Hematopoietic multipotent progenitor cell treated with erythropoietin and hydrocortisone succinate and interleukin-3 and kit ligand, for 4 days (in vitro differentiated cells): ENCODE results near the gene CDK11B.
"Not testable (repeated sequence)": the region's sequence is repeated elsewhere in the genome, so short reads cannot be mapped to it uniquely, and the experiment has no call there.

Experiments
- DNase-seq: peaks from one replicate; pipeline ENCODE4 v3.0.0-alpha.2; 2015

CDK11B gene

DNA sequence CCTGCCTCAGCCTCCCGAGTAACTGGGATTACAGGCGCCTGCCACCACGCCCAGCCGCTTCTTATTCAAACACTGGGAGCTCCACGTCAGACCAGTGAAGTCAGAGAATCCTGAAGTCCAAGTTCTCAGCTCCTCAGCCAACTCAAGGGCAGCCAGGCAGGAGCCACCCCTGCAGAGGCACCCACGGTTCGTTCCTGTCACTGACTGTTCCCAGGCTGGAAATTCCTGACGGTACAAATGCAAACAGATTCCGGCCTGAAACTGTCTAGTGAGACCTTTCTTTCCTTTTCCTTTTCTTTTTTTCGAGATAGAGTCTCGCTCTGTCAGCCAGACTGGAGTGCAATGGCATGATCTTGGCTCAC, 22.1 kb upstream of the CDK11B start:
- DNase-seq = no peak

DNA sequence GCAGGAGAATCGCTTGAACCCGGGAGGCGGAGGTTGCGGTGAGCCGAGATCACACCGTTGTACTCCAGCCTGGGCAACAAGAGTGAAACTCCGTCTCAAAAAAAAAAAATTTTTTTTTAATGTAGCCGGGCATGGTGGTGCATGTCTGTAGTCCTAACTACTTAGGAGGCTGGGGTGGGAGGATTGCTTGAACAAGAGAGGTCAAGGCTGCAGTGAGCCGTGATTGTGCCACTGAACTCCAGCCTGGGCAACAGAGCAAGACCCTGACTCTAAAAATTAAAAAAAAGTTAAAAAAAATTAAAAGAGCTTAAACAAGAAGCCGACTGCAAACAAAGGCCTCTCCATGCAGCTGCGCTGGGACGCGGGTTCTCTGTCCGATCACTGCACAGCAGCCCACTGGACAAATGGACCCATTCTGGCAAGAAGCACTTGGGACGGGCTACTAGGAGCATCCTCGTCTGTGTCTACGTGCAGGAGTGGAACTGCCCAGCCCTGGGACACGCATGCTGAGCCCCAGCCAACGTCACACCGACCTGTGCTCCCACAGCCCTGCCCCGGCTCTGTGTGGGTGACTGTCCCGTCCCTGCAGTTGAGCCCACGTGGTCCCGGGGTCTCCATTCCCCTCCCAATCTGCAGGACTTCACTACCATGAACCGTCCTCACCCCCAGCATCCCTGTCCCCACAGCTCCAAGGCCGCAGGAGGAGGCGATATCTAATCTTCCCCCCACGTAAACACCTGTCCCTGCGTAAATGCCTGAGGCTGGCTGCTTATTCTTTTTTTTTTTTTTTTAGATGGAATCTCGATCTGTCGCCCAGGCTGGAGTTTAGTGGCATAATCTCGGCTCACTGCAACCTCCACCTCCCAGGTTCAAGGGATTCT, 21.5 kb upstream of the CDK11B start:
- no peak for DNase-seq

DNA sequence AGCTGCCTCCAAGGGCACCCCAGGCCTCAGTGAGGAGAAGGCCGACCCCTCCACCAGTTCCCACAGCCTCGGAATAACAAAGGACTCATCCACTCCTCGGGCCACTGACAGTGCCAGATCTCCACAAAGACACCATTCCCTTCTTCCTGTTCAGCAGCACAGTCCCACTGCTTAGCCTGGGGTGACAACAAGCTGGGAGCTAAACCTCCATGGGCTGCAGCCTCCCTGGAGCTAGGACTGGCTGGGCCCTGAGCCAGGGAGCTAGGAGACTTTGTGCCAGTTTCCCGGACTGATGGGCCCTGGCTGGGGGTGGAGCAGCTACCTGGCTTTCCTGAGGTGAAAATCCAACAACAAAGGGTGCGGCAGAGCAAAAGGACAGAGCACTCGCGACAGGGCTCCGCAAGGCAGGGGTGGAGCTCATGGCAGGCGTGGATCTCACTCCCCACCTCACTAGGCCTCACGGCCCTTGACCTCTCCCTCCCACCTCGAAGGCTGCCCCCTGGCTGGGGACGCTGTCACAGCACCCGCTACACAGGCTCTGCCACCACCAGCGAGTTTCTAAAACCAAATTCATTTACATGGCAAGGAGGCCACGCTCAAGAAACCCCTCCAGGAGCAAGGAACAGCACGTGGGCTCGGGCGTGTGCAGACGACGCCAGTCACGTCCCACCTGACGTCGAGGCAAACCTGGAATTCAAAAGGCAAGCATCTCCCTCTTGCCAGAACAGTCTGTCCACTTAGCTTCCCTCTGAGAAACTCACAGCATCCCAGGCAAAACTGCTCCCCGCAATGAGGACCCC, 20.0 kb upstream of the CDK11B start:
- DNase-seq = peak; percentile 62

DNA sequence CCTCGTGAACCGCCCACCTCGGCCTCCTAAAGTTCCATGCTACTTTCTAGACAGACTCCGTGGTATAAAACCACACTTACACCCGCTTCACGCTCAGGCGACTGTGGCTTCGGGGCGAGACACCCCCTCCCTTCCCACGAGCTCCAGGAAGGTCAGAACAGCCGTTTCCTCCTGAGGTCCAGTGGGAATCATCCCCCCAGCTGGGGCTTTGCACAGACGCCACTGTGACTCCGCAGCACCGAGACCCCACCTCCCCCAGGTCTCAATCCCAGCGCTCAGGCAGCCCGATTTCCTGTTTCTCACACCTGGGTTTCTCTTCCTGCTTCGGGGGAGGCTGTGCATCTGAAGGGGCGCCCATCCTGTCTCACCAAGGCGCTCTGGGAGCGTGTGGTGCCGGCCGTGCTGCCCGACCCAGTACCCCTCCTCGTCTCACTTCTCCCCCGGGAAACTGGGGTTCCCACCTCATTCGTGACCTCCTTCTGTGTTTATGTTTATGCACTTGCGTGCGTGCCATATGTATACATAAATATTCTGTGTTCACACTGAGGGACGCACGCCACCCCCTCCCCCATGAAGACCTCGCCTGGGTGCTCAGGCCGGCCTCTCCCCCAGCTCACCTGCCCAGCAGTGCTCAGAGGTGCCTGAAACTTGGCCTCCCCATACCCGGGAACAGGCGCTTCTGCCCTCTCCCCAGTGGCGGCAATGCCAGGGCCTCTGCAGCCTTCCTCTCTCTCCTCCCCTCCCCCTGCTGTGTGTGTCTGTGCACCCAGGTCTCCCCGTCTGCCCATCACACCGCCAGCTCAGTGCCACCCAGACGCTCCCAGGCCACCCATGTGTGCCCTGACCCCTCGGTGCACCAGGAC, 19.1 kb upstream of the CDK11B start:
- peak; percentile 29 for DNase-seq

DNA sequence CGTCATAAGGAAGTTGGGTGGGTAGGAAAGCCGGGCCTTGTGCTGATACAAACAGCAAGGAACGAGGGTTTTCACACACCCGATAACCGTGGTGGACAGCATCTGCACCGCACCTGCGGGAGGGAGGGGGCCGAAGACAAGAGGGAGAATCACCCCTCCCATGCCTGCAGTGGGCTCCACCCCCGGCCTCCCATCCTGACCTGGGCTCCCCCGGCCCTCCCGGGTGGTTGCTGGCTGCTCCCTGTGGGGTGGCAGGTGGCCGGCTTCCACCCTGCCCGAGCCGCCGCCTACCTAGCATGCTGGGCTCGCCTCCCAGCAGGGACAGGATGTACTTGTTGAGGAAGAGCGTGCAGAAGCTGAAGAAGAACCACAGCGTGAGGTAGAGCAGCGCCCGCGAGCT, 17.3 kb upstream of the CDK11B start:
- not testable (repeated sequence) for DNase-seq

DNA sequence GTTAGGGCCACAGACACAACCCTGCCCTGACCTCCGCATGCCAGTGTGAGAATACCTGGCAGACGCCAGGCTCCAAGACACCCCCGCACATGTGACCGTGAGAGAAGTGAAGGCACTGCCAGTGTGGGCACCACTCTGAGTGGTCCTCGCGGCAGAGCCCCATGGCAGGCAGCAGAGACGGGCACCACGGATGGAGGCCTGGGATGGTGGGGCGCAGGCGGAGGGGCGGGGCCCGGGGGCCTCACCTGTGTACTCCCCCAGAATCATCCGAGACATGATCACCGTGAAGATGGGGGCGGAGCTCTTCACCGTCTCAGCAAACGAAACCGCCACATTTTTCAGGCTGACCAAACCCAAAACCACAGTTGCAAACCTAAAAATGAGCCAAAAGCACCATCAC, 16.4 kb upstream of the CDK11B start:
- DNase-seq = not testable (repeated sequence)

DNA sequence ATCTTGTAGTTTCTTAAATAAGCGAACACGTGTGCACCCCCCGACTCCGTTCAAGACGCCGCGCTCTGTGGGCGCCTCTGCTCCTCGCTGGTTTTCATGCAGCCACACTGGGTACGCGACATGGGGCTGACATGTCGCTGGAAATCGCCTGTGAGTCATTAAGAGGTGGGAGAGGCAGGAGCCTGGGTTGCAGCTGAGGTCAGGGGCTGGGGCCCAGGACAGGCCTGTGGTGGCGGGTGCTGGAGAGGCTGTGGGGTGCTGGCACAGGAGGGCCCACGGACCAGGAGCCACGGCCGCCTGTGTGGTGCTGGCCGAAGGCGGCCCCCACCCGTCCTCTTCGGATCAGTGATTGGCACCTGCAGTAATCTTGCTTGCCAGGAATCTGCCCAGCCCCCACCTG, 16.0 kb upstream of the CDK11B start:
- DNase-seq = not testable (repeated sequence)

DNA sequence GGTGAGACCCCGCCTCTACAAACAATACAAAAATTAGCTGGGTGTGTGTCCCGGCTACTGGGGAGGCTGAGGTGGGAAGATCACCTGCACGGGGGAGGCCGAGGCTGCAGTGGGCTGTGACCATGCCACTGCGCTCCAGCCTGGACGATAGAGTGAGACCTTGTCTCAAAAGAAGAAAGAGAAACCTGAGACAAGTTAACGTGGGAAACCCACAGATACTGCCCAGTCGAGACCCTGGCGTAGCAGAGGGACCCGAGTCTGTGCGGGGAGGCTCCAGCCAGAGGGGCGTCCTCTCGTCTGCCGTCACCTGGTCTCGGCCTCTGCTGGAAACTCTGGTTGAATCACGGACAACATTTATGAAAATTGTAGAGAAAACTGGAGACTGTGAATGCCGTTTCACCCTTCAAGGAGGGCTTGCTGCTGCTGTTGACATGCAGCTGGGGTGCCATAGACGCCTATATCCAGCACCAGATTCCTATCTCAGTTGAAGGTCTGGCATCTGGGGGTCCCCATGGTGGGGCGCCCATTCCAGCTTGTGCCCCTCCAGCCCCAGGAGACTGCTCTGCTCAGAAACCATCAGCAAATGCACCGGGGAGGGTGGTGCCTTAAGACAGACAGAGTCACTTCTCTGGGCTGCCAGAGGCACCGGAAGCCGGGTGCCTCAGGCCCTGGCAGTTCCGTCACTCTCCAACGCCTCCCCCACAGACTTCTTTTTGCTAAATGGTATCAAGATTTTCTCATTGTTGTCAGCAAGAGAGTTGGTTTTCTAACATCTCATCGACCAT, 13.6 kb upstream of the CDK11B start:
- no peak for DNase-seq

DNA sequence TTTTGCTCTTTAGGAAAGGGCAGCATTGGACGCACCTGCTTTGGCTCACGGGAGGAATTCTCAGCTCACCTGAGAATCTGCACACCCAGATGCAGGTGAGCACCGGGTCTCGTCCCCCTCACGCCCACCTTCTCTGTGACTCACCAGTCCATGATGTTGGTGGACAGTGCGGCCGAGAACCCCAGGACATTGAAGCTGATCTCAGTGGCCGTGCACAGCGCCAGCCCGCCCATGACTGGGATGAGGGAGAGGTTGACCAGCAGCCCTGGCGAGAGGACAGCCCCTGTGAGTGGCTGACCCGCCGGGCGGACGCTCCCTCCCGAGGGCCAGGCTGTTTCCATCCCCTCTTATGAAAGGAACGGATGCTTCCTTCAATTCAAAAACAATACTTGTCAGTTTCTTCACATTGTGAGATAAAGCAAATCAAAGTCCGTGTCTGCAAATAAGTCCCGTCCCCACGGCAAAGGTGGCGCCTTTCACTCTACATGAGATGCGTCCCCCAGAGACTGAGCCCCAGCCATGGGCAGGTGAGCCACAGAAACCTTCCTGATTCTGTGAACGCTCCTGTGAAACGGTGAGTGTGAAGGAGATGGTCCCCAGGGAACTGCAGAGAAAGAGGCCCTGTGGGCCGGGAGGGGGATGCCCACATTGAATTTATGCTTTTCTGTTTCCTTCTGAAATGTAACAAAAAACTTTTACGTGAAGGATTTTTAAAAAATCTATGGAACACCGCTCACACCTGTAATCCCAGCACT, 12.7 kb upstream of the CDK11B start:
- no peak for DNase-seq

DNA sequence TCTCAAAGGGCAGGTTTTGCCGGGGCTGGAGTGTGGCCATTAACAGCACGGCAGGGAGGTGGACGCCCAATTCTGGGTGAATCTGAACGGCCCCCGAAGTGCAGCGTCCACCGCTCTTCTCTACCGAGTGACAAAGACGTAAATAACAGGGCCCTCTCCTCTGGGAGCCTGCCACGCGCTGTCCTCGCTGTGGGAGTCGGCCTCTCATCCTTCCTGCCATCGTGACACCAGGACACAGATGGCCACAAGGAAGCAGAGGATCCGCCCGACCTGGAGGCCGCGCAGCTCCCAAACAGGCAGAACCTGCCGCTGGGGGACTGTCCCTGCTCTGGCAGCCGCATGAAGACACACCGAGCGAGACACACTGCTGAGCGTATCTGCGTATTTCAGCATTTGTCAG, 12.1 kb upstream of the CDK11B start:
- DNase-seq = no peak

DNA sequence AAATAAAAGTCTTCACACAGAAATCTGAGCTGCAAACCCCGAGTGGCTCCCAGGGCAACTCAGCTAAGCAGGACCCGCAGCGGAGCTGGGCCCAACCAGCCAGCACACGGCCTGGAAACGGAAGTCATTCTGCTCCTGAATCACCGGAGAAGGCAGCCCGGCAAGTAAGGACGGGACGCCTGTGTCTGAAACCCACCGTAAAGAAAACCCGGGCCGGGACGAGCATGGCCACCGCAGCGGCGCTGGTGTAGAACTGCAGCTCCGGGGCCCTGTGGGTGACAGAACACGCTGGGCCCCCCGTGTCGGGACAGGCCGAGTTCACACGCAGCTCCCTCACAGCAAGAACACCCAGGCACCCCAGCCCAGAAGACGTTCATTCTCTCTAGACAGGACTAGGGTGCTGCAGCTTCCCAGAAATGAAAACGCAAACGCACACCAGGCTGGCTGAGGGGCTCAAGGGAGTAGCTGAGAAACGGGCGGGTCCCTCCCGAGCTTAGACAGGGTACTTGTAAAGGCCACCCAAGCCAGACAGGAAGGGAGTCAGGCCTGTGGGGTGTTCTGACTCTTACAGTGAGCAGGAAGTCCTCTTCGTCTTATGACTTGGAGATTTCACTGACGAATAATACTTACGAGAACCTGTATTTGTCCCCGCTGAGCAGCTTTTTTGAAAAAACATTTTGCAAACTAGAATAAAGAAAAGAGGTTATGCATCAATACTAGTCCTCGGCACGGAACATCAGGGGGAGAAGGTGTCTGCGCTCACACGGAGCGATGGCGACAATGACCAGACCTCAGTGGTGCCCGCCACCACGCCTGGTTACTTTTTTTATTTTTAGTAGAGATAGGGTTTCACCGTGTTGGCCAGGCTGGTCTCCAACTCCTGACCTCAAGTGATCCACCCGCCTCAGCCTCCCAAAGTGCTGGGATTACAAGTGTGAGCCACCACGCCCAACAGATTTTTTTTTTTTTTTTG, 10.9 kb upstream of the CDK11B start:
- DNase-seq = no peak

DNA sequence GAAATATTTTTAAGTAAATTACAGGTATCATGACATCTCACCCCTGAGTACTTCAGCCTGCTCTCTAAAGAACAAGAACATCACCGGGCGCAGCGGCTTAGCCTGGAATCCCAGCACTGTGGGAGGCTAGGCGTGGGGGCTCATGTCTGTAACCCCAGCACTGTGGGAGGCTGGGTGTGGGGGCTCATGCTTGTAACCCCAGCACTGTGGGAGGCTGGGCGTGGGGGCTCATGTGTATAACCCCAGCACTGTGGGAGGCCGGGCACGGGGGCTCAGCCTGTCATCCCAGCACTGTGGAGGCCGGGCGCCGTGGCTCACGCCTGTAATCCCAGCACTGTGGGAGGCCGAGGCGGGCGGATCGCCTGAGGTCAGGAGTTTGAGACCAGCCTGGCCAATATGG, 7.7 kb upstream of the CDK11B start:
- no peak for DNase-seq

DNA sequence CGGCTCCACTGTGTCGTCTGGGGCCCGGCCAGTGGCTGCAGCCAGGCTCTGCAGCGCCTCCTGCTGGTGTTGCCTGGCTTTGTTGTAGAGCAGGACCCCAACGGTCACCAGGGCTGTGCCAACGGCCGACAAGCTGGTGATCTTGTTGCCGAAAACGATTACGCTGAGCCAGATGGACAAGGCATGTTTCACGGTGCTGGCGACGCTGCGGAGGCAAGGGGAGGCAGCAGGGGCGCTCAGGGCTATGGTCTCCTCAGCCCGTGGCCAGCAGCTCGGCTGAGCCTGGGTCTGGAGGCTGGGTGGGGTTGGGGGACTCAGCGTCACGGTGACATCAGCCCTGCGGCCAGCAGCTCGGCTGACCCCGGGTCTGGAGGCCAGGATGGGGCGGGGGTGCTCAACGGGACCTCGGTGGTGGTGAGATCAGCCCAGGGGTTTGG, 7.0 kb upstream of the CDK11B start:
- peak; percentile 43 for DNase-seq

DNA sequence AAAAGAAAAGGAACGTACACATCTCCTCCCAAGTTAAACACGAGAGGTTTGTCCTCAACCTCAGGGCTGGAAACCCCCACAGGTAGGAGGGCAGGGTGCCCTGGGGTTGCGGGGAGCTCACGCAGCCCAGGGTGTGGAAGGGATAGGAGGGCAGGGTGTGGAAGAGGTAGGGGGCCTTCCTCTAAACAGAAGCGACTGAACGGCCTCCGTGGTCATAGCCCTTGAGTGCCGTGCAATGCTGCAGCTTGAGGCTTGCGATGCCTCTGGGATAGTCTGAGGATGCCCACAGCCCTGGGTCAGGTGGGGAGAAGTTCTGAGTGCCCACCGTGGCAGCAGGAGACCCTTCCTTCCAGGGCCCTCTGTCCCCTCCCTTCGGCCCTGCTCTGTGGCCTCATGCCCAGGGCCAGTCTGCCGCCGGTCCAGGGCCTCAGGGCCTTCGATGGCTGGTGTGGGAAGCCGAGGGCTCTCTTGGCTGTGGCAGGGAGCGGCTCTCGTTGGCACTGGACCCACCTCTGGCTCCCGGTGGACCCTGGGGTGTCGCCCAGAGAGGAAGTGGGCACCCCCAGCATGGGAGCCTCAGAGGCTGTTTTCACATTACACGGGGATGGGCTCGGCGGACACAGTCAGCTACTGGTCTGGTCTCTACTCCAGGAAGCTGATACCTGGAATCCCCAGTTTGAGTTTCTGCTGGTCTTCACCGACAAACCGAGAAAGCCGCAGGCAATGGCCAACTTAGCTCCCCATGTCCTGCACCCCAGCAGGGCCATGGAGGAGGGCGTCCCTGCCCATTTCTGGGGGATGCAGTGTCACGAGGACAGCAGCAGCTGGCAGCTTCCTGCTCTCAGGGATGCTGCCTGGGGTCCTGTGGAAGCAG, 6.4 kb upstream of the CDK11B start:
- no peak for DNase-seq

DNA sequence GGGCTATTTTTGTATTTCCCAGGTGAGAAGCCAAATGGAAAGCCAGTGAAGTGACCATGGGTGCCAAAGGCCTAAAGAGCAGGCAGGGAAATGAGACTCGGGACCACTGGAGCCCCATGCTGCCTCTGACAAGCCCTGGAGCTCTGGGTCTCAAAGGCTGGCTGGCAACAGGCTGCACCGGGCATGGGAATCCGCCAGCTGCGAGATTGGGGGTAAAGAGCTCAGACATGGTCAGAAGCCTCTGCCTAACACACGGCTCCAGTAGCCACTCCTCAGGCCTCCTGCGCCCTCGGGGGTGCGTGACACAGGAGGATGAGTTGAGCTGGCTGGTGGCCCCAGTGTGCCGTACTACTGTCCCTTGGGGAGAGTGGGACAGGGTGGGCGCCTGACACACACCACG, 5.5 kb upstream of the CDK11B start:
- not testable (repeated sequence) for DNase-seq

DNA sequence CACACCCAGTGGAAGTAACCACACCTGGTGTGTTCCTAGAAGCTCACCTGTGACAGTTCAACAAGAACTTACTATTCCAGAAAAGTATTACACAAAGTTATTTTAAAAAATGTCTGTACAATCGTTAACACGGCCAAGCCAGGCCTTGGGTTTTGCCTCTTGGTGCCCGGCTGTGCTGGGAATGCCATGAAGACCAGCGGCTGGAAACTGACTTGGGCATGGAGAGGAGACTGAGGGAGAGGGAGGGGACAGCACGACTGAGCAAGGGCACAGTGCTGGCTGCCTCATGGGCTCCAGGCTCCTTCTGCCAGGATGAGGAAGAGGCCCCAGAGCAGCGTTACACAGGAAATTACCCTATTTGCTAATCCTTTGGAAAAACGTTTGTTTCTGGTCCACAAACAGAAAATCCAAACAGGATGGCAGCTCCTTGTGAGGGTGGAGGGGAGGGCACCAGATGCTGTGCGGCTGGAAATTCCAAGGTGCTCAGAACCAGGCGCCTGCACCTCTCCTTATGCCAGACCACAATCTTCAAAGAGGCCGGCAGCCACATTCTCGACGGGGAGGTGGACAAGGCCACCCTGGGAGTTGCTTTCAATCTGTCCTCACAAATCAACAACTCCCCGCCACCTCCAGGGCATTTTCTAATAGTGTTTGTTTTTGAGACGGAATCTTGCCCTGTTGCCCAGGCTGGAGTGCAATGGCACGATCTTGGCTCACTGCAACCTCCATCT, 4.2 kb upstream of the CDK11B start:
- DNase-seq = not testable (repeated sequence)

DNA sequence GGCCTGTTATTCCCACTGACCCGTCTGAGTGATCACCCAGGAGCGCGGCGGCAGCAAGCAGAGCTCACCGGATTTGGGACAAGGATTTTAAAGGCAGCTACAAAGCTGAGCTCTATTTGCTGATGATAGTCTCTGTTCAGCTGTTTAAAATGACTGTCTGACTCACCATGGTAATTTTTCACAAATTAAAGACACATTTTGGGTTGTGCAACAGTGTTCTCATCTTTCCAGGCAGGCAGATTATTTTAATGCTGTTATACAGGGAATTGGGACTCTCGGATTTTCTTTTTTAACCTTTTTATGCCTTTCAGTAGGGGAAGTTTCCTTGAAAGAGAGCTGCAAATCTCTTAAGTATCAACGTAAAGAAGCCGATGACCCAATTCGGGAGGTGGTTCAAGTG, 3.6 kb upstream of the CDK11B start:
- not testable (repeated sequence) for DNase-seq

DNA sequence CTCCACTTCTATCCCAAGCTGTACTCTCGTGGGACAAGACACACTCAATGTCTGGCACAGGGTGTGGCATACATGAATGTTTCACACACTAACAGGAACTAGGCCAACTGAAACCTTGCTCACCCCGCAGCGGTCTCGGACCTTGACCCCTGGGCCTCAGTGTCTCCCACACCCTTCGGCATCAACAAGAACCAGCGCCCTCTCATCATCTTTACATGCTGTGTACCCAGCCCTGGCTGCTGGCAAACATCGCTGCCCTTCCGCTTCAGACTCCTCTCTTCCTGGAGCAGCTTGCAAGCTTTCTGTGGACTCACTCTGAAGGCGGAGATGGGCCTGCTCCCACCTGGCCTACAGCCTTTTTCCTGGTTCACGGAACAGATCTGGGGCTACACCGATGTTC, 10.5 kb downstream of the CDK11B start:
- not testable (repeated sequence) for DNase-seq
